MM.1S (cell line): ENCODE measurements around the gene CDH12.

Source experiments
- DNase-seq: peaks from one replicate; pipeline ENCODE4 v3.0.0-alpha.2; 2015
- H2AFZ ChIP-seq: fragments of 300-600 bp; sonication (generic); 2 replicates; pipeline ENCODE4 v1.6.0; 2016; ENCODE audit warnings: antibody characterized with exemption, low read length
- H3F3A ChIP-seq: fragments of 300-600 bp; sonication (generic); 2 replicates; pipeline ENCODE4 v1.6.1; 2016; ENCODE audit warnings: mild to moderate bottlenecking, antibody characterized with exemption, low read length, moderate library complexity, mixed read lengths; ENCODE audit not compliant: insufficient read depth
- H3K27ac ChIP-seq: fragments of 300-600 bp; sonication (generic); 2 replicates; pipeline ENCODE4 v1.5.1; 2016; ENCODE audit warnings: mild to moderate bottlenecking, low read length
- H3K27me3 ChIP-seq: fragments of 300-600 bp; sonication (generic); replicated peaks from 2 replicates; pipeline ENCODE4 v1.6.0; 2016; ENCODE audit warnings: low read length; ENCODE audit not compliant: insufficient read depth
- H3K36me3 ChIP-seq: fragments of 300-600 bp; sonication (generic); replicated peaks from 2 replicates; pipeline ENCODE4 v1.6.1; 2016; ENCODE audit warnings: mild to moderate bottlenecking, low read length, mixed read lengths; ENCODE audit not compliant: insufficient read depth
- H3K4me1 ChIP-seq: fragments of 300-600 bp; sonication (generic); 2 replicates; pipeline ENCODE4 v1.6.1; 2016; ENCODE audit warnings: low read length, mixed read lengths
- H3K4me2 ChIP-seq: fragments of 300-600 bp; sonication (generic); 2 replicates; pipeline ENCODE4 v1.6.0; 2016; ENCODE audit warnings: low read depth, low read length
- H3K4me3 ChIP-seq: fragments of 300-600 bp; sonication (generic); 2 replicates; pipeline ENCODE4 v1.5.1; 2016; ENCODE audit warnings: low read length, mixed read lengths
- H3K79me2 ChIP-seq: fragments of 300-600 bp; sonication (generic); 2 replicates; pipeline ENCODE4 v1.6.1; 2016; ENCODE audit warnings: mixed run types, low read length, mixed read lengths
- H3K9ac ChIP-seq: fragments of 300-600 bp; sonication (generic); 2 replicates; pipeline ENCODE4 v1.6.1; 2016; ENCODE audit warnings: low read length, mixed read lengths
- H3K9me2 ChIP-seq: fragments of 300-600 bp; sonication (generic); replicated peaks from 2 replicates; pipeline ENCODE4 v1.6.1; 2016; ENCODE audit warnings: mild to moderate bottlenecking, low read length, mixed read lengths; ENCODE audit not compliant: insufficient read depth
- H3K9me3 ChIP-seq: fragments of 300-600 bp; sonication (generic); replicated peaks from 2 replicates; pipeline ENCODE4 v1.6.1; 2016; ENCODE audit warnings: mild to moderate bottlenecking, low read length, mixed read lengths; ENCODE audit not compliant: insufficient read depth
- H4K20me1 ChIP-seq: fragments of 300-600 bp; sonication (generic); 2 replicates; pipeline ENCODE4 v1.6.1; 2016; ENCODE audit warnings: mild to moderate bottlenecking, low read length, moderate library complexity, mixed read lengths; ENCODE audit not compliant: insufficient read depth
- CTCF ChIP-seq: fragments of 300-600 bp; sonication (generic); IDR thresholded peaks from 2 replicates; pipeline ENCODE4 v1.5.1; 2016; ENCODE audit warnings: antibody characterized with exemption, low read length, mixed read lengths
- EZH2 ChIP-seq: fragments of 300-600 bp; sonication (generic); optimal IDR thresholded peaks from 2 replicates; pipeline ENCODE3; 2017; ENCODE audit warnings: low read depth, mild to moderate bottlenecking, antibody characterized with exemption, low read length, mixed read lengths
- EZH2phosphoT487 ChIP-seq: fragments of 300-600 bp; sonication (generic); IDR thresholded peaks from 2 replicates; pipeline ENCODE4 v1.6.1; 2018; ENCODE audit warnings: antibody characterized with exemption, low read length

The CDH12 gene

GRCh38 chr5:21711866-21712758 lies 1141.0 kb downstream of the CDH12 start:
- Histone ChIP-seq H3F3A (no peaks in the 10 kb centered on the region), H3K27me3 (no peaks in the 10 kb centered on the region), H3K4me3 (no peak overlapping the region), H3K36me3 (no peaks in the 10 kb centered on the region), H4K20me1 (no peaks in the 10 kb centered on the region), H3K9me2 (no peaks in the 10 kb centered on the region), H3K4me2 (no peak overlapping the region), H3K79me2 (no peaks in the 10 kb centered on the region), H3K9me3 (no peaks in the 10 kb centered on the region), H3K9ac (no peak overlapping the region), H3K27ac (no peak overlapping the region), H2AFZ (no peak overlapping the region), H3K4me1 (no peaks in the 10 kb centered on the region)
- no peak for TF ChIP-seq EZH2phosphoT487
- DNase-seq, result no peak

- H3F3A ChIP-seq, result no peaks in the 10 kb centered on the region
- H3K9me3 ChIP-seq, result no peaks in the 10 kb centered on the region
- H3K4me3 ChIP-seq, result no peak overlapping the region
- no peak overlapping the region for H3K4me2 ChIP-seq
- H3K4me1 ChIP-seq, result no peaks in the 10 kb centered on the region
- no peaks in the 10 kb centered on the region for H3K79me2 ChIP-seq
- no peak overlapping the region for H2AFZ ChIP-seq
- H3K36me3 ChIP-seq, result no peaks in the 10 kb centered on the region
- no peak overlapping the region for H3K9ac ChIP-seq
- H4K20me1 ChIP-seq, result no peaks in the 10 kb centered on the region
- no peak for DNase-seq
- TF ChIP-seq CTCF (no peak), EZH2phosphoT487 (no peak), EZH2 (no peak)
- no peak overlapping the region for H3K27ac ChIP-seq
- no peaks in the 10 kb centered on the region for H3K9me2 ChIP-seq
- no peaks in the 10 kb centered on the region for H3K27me3 ChIP-seq
Observed at GRCh38 chr5:21709770-21710169, 1143.4 kb downstream of the CDH12 start.

GRCh38 chr5:21704974-21705668 lies 1148.0 kb downstream of the CDH12 start:
- Histone ChIP-seq H3K4me3 (no peak overlapping the region), H3K9me2 (no peaks in the 10 kb centered on the region), H3K4me1 (no peaks in the 10 kb centered on the region), H3F3A (no peaks in the 10 kb centered on the region), H4K20me1 (no peaks in the 10 kb centered on the region), H3K4me2 (no peak overlapping the region), H3K27ac (no peak overlapping the region), H3K27me3 (no peaks in the 10 kb centered on the region), H3K9ac (no peak overlapping the region), H3K36me3 (no peaks in the 10 kb centered on the region), H3K79me2 (no peaks in the 10 kb centered on the region), H2AFZ (no peak overlapping the region), H3K9me3 (no peaks in the 10 kb centered on the region)
- no peak for TF ChIP-seq EZH2phosphoT487
- no peak for TF ChIP-seq EZH2
- TF ChIP-seq CTCF, result no peak
- no peak for DNase-seq
